Activated CD4-positive, alpha-beta memory T cell treated with anti-CD3 and anti-CD28 coated beads for 36 hours (primary cell): ENCODE results near the gene ACTRT2. TPM values are rescaled to one million over a fixed set of nuclear protein-coding genes. Genes with fewer than 3 reads are reported as not detected.
A peak's percentile ranks its signal among the peaks of the same experiment; 100 is the strongest.

ENCODE experiments used
- CTCF ChIA-PET: fragments of 350-600 bp; sonication (Branson Sonifier 250); formaldehyde crosslinking; loops from one replicate; lab custom pipeline; 2021; ENCODE audit warnings: antibody characterized with exemption, inconsistent platforms; lab: Charles Lee
- POLR2A ChIA-PET: fragments of 350-600 bp; sonication (Branson Sonifier 250); formaldehyde crosslinking; loops from one replicate; lab custom pipeline; 2021; ENCODE audit warnings: antibody characterized with exemption; lab: Charles Lee
- DNase-seq: peaks from one replicate; pipeline ENCODE4 v3.0.0-alpha.2; 2020
- H3K27ac Mint-ChIP-seq: one replicate; pipeline ENCODE4 v1.8.0; 2021; ENCODE audit warnings: mixed read lengths
- H3K27me3 Mint-ChIP-seq: one replicate; pipeline ENCODE4 v1.8.0; 2021; ENCODE audit warnings: mixed read lengths
- H3K36me3 Mint-ChIP-seq: one replicate; pipeline ENCODE4 v1.8.0; 2021; ENCODE audit warnings: mixed read lengths
- H3K4me1 Mint-ChIP-seq: one replicate; pipeline ENCODE4 v1.8.0; 2021; ENCODE audit warnings: low read depth, mixed read lengths
- H3K4me3 Mint-ChIP-seq: one replicate; pipeline ENCODE4 v1.8.0; 2021; ENCODE audit warnings: mild to moderate bottlenecking, mixed read lengths
- H3K9me3 Mint-ChIP-seq: one replicate; pipeline ENCODE4 v1.8.0; 2021; ENCODE audit warnings: mixed read lengths
- intact Hi-C: fragments of 100-400 bp; cut with micrococcal nuclease; formaldehyde crosslinking; loops from one replicate; pipeline ENCODE4 v1.15.1; 2023
- total RNA-seq, 2 experiments: library from RNA; stranded (reverse); gene quantifications; one replicate each; pipeline ENCODE4 v1.2.3, GENCODE V29; 2021

ACTRT2 gene
- total RNA-seq, 2 experiments from 2014 or later = not detected

DNA sequence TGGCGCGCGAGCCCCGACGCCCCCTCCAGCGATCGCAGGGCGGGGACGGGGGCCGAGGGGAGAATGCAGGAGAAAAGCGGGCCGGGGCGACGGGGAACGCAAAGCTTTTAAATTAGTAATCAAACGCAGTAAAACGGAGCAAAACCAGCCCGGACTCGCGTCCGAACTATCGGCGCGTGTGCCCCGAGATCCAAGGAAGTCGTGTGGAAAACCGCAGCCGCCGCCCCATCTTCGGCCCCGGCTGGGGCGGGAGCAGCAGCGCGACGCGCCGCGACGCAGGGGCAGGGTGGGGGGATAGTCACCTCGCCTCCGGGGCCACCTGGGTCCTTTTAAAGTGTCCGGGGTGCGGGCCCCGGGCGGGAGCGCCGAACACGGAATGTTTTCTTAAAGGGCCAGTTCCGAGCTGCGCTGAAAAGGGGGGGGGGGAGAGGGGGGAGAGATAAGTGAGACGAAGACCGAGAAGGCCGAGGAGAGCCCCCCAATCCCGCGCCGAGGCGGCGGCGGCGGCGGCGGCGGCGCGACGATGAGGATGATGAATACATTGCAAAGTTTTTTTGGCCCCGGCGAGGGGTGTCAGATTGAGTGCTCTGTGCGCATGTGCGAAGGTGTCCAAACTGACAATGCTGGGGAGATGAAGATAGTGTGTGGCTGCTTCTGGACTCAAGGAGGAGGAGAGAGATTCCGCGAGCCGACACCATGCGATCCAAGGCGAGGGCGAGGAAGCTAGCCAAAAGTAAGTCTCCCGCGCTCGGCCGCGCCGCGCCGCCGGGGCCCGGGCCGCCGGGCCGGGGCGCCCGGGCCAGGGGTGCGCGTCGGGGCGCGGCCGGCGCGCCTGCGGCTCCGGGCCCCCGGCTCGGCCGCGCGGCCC, 47.5 kb downstream of the ACTRT2 start, which contains the start of gene PRDM16:
TSS of gene PRDM16 (plus strand) at position 640 of the 868 bp plus-strand sequence. CDS start at position 697, 57 bp downstream.
- Mint-ChIP-seq H3K27ac (no peak within 1 kb of the TSS), H3K4me1 (peaks cover 3% of the 10 kb centered on the region), H3K9me3 (no peaks in the 10 kb centered on the region), H3K4me3 (peak within 1 kb of the TSS; percentile 75), H3K36me3 (no peaks in the 10 kb centered on the region), H3K27me3 (peaks cover 18% of the 10 kb centered on the region)
- intact Hi-C loops = no loop called here
- CTCF ChIA-PET = no interaction called here
- POLR2A ChIA-PET = no interaction called here
- DNase-seq = peak; percentile 28

DNA sequence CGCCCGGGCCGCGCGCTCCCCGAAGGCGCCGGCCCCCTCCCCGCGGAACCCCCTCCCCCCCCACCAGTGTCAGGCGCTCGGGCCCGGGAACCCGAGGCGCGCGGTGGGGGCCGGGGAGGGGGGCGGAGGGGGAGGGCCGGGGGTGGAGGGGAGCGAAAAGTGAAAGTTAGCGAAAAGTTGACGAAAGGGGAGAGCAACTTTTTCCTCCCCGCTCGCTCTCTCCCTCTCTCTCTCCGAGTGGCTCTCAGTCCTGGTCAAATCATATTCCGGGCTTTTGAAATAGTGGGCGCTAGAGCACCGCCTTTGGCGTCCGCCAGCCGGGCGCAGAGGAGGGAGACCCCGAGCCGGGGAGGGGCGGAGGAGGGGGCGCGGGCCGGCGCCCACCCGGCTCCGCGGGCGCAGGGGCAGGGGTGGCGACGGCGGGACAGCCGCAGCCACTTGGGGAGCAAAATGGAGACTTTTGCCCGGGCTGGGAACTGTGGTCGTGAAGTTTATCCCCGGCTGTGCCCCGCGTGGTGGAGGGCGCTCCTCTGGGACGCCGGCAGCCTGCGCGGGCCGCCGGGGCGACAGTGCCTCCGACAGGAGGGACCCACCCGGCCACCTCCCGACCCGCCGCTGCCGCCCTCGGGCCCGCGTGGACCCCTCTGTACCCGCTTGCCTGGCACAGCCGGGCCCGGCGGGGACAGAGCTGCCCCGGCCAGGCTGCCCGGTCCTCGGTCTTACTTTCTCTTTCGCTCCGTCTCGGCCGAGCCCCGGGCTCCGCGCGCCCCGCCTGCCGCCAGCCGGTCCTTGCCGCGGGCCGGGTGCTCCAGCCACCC, 48.4 kb downstream of the ACTRT2 start:
- CTCF ChIA-PET = no interaction called here

DNA sequence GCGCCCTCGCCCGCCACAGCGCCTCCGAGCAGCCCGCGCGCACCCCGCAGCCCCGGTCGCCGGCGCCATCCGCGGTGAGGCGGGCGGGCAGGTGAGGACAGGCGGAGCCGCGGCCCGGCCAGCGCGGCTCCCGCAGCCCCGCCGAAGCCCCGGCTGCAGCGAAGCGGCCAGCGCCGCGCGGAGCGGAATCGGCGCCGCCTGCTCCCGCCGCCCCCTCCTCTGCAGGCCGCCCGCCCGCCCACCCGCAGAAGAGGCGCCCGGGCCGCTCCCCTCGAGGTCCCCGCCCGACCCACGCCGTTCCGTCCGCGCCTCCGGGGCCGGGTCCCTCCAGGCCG, 49.0 kb downstream of the ACTRT2 start:
- Mint-ChIP-seq H3K4me1 (peaks cover 3% of the 10 kb centered on the region), H3K9me3 (no peaks in the 10 kb centered on the region), H3K27me3 (peaks cover 27% of the 10 kb centered on the region), H3K36me3 (no peaks in the 10 kb centered on the region), H3K27ac (no peak overlapping the region), H3K4me3 (no peak overlapping the region)
- intact Hi-C loops = no loop called here
- no peak for DNase-seq
- ChIA-PET POLR2A (no interaction called here), CTCF (no interaction called here)

More for the DNA sequence above, 48.4 kb downstream of the ACTRT2 start:
- intact Hi-C loops = no loop called here
- DNase-seq = no peak
- H3K27me3 Mint-ChIP-seq = peaks cover 23% of the 10 kb centered on the region
- POLR2A ChIA-PET = no interaction called here
- H3K36me3 Mint-ChIP-seq = no peaks in the 10 kb centered on the region
- peak overlapping the region; percentile 35 for H3K4me3 Mint-ChIP-seq
- no peaks in the 10 kb centered on the region for H3K9me3 Mint-ChIP-seq
- no peak overlapping the region for H3K27ac Mint-ChIP-seq
- H3K4me1 Mint-ChIP-seq = peaks cover 3% of the 10 kb centered on the region

DNA sequence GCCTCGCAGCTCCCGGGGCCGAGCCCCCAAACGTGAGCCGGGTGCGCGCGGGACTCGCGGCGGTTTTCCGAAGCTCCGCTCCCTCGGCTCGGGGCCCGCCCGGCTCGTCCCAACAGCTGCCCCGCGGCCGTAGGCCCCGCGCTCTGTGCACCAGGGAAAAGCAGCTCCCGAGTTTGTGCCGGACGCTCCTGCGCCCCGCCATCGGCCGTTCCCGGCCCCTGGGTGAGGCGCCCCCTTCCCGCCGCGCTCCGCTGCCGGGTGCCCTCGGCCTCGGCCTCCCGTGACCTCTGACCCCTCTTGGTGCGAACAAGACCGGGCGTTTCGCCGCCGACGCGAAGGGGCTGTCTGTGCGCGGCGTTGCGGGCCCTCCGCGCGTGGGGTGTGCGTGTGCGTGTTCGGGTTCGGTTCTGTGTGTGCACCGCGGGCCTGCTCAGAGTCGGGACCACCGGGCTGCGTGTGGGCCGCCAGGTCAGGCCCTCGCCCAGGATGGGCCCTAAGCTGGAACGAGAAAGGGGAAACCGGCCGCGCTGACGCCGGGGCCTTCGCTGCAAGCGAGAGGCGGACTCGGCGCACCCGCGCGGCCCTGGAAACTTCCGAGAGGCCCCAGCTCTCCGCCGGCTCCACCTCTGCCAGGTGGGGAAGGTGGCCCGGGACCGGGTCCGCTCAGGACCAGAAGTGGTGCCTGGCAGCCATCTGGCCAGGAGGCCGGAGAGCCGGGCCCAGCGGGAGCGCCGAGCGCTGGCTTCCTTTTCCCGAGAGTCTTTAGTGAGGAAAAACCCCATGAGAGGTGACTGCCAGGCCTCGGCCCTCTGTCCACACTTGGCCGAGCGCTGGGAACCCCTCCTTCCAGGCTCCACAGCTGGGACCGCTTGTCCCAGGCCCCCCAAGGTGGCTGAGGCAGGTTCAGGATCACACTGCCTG, 49.6 kb downstream of the ACTRT2 start:
- POLR2A ChIA-PET = no interaction called here

DNA sequence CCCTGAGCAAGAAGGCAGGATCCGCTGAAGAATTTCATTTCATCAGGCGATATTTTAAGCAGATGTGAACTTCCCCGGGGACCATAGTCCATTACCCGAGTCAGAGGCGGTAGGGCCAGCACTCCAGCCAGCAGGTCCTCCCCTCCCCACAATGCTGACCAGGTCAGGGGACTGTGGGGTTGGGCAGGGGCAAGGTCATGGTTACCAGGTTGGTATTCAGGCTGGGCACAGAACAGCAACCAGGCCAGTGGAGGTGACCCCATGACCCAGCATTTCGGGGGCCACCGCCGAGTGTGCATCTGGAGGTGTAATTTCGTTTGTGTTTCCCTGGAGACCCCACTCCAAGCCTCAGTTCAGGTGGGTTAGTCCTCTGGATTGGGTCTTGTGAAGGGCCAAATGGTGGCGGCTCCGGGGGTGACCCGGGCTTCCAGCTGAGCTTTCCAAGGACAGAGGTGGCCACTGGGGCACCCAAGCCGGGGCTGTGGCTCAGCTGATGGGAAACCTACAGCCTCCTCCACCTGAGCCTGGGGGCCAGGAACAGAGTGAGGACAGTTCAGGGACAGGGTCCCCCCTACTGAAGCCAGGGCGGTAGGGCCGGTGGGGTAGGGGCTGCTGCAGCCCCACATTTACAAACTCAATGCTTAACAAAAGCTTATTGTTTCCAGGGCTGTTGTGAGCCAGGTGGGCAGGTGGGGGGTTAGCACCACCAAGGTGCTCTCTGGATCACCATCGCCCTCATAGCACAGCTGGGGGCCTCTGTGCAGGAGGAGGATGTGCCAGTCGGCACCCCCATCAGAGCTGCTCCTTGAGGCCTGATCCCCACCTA, 50.5 kb downstream of the ACTRT2 start:
- peaks cover 29% of the 10 kb centered on the region for H3K27me3 Mint-ChIP-seq
- intact Hi-C loops = no loop called here
- no peak for DNase-seq
- H3K36me3 Mint-ChIP-seq = no peaks in the 10 kb centered on the region
- no peak overlapping the region for H3K27ac Mint-ChIP-seq
- ChIA-PET CTCF (no interaction called here), POLR2A (no interaction called here)
- no peaks in the 10 kb centered on the region for H3K9me3 Mint-ChIP-seq
- peaks cover 3% of the 10 kb centered on the region for H3K4me1 Mint-ChIP-seq
- H3K4me3 Mint-ChIP-seq = no peak overlapping the region

More for the DNA sequence above, 49.6 kb downstream of the ACTRT2 start:
- Mint-ChIP-seq H3K4me1 (peaks cover 3% of the 10 kb centered on the region), H3K27ac (no peak overlapping the region), H3K4me3 (no peak overlapping the region), H3K27me3 (peaks cover 28% of the 10 kb centered on the region), H3K9me3 (no peaks in the 10 kb centered on the region), H3K36me3 (no peaks in the 10 kb centered on the region)
- DNase-seq = no peak
- intact Hi-C loops = no loop called here
- CTCF ChIA-PET = no interaction called here

Other genes with a start within 250 kb of the ACTRT2 start
- gene TTC34, start 219.8 kb upstream of the ACTRT2 start, total RNA-seq = 1 to 10 TPM in 1 of 2 experiments, under 1 TPM in 1; 0.97 to 1.0 TPM
- gene PRDM16, start 47.7 kb downstream of the ACTRT2 start, total RNA-seq = not detected